SK-N-SH (cell line): ENCODE measurements around the gene FXYD5.

Experiments
- FOXM1 ChIP-seq: IDR thresholded peaks from 2 replicates; pipeline ENCODE4 v1.4.0; 2012; ENCODE audit warnings: low read depth, mild to moderate bottlenecking
- JUND ChIP-seq: IDR thresholded peaks from 2 replicates; pipeline ENCODE4 v1.4.0; 2012
- POLR2AphosphoS5 ChIP-seq: IDR thresholded peaks from 2 replicates; pipeline ENCODE4 v1.6.1; 2012; ENCODE audit warnings: low read depth, low read length
- RFX5 ChIP-seq: IDR thresholded peaks from 2 replicates; pipeline ENCODE4 v1.6.1; 2012; ENCODE audit warnings: mild to moderate bottlenecking, improper control_type of control experiment, low read length
- TAF1 ChIP-seq: IDR thresholded peaks from 2 replicates; pipeline ENCODE4 v1.6.1; 2012; ENCODE audit warnings: low read depth, mild to moderate bottlenecking, low read length, moderate library complexity, borderline replicate concordance
- YY1 ChIP-seq: IDR thresholded peaks from 2 replicates; pipeline ENCODE4 v1.4.0; 2012; ENCODE audit warnings: low read depth, mild to moderate bottlenecking
- TF ChIP-seq, protein P1 (sequence below): fragments of 200-600 bp; sonication (generic); IDR thresholded peaks from 2 replicates; pipeline ENCODE4 v1.6.1; 2017; ENCODE audit warnings: antibody characterized with exemption, mild to moderate bottlenecking, moderate library complexity
- TF ChIP-seq, protein P2 (sequence below): IDR thresholded peaks from 2 replicates; pipeline ENCODE4 v1.6.1; 2012; ENCODE audit warnings: mild to moderate bottlenecking, low read depth, low read length, moderate library complexity

DNA sequence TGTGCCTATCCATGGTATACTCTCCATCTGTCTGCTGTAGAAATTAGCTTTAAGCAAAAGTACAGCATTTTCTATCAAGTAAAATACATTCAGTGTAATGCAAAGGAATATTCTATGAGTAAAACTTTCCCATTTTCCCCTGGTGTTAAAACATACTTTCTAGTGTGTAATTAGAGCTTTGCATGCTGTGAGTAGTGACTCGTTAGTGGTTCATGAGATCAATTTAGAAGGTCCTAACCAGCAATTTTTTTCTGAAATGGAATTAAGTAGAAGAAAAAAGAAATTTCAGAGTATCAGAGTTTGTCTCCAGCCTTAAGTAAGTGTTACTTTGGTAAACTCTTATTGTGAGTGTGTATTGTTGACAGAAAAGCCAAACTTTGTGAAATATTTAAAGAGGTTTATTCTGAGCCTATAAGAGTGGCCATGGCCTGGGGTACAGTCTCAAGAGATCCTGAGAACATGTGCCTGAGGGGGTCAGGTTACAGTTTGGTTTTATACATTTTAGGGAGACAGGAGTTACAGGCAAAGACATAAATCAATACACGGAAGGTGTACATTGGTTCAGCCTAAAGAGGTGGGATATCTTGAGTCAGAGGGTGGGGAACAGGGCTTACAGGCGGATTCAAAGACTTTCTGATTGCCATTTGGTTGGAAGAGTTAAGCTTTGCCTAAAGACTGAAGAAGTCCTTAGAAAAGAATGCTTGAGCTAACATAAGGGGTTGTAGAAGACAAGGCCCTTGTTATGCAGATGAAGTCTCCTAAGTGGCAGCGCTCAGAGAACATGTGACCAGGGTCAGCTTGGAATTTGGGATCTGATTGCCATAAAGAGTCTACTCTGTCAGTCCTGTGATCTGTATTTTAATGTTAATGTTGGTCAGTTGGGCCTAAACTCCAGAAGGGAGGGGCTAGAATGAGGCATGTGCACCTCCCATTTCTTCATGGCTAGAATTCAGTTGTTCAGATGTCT lies 48.5 kb downstream of the FXYD5 start:
- no peak for TF ChIP-seq RFX5
- TF ChIP-seq, protein P1, sequence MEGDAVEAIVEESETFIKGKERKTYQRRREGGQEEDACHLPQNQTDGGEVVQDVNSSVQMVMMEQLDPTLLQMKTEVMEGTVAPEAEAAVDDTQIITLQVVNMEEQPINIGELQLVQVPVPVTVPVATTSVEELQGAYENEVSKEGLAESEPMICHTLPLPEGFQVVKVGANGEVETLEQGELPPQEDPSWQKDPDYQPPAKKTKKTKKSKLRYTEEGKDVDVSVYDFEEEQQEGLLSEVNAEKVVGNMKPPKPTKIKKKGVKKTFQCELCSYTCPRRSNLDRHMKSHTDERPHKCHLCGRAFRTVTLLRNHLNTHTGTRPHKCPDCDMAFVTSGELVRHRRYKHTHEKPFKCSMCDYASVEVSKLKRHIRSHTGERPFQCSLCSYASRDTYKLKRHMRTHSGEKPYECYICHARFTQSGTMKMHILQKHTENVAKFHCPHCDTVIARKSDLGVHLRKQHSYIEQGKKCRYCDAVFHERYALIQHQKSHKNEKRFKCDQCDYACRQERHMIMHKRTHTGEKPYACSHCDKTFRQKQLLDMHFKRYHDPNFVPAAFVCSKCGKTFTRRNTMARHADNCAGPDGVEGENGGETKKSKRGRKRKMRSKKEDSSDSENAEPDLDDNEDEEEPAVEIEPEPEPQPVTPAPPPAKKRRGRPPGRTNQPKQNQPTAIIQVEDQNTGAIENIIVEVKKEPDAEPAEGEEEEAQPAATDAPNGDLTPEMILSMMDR, result no peak
- TF ChIP-seq YY1, result no peak
- TF ChIP-seq POLR2AphosphoS5, result no peak
- no peak for TF ChIP-seq FOXM1
- TF ChIP-seq JUND, result no peak
- TF ChIP-seq, protein P2, sequence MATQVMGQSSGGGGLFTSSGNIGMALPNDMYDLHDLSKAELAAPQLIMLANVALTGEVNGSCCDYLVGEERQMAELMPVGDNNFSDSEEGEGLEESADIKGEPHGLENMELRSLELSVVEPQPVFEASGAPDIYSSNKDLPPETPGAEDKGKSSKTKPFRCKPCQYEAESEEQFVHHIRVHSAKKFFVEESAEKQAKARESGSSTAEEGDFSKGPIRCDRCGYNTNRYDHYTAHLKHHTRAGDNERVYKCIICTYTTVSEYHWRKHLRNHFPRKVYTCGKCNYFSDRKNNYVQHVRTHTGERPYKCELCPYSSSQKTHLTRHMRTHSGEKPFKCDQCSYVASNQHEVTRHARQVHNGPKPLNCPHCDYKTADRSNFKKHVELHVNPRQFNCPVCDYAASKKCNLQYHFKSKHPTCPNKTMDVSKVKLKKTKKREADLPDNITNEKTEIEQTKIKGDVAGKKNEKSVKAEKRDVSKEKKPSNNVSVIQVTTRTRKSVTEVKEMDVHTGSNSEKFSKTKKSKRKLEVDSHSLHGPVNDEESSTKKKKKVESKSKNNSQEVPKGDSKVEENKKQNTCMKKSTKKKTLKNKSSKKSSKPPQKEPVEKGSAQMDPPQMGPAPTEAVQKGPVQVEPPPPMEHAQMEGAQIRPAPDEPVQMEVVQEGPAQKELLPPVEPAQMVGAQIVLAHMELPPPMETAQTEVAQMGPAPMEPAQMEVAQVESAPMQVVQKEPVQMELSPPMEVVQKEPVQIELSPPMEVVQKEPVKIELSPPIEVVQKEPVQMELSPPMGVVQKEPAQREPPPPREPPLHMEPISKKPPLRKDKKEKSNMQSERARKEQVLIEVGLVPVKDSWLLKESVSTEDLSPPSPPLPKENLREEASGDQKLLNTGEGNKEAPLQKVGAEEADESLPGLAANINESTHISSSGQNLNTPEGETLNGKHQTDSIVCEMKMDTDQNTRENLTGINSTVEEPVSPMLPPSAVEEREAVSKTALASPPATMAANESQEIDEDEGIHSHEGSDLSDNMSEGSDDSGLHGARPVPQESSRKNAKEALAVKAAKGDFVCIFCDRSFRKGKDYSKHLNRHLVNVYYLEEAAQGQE, result no peak
- no peak for TF ChIP-seq TAF1
